RPMI7951 (cell line): ENCODE data around the gene FIGLA. TPM values are rescaled to one million over a fixed set of nuclear protein-coding genes. Genes with fewer than 3 reads are reported as not detected.
"Not testable (repeated sequence)": the region's sequence is repeated elsewhere in the genome, so short reads cannot be mapped to it uniquely, and the experiment has no call there.

ENCODE experiments used
- DNase-seq: peaks from one replicate; pipeline ENCODE4 v3.0.0-alpha.2; 2012; ENCODE audit warnings: low read depth
- total RNA-seq: library from RNA; depleted of rRNA; stranded (reverse); fragments of >200 nt; shearing (Covaris generic); gene quantifications from 2 replicates; pipeline ENCODE4 v1.2.3, GENCODE V29; 2014; rRNA removed

FIGLA gene
- total RNA-seq, 1 experiment from 2014 or later, result not detected

- no peak for DNase-seq
Measured at GRCh38 chr2:70746094-70746974, 44.1 kb downstream of the FIGLA start.

DNA sequence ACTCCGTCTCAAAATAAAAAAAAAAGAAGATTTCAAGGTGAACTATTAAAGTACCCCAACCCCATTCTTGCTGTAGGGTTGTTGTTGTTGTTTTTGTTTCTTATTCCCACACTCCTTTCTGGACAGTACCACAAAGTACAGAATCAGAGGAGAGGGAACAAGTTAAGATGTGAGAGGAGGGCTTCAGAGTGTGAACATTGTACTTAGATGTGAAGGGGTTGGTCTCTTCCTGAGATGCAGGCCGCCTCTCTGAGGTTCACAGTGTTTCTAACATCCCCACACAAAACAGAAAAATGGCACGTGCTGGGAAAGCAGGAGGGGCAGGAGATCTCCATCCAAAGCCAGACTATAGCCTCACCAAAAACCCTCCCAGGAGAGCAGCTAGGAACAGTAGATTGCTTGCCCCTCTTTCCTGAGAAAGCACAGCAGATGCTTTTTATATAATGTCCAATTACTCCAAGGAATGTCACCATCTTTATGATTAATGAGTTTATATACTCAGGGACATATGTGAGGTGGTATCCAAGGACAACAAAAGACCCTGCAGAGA, 45.1 kb downstream of the FIGLA start:
- DNase-seq, result no peak

GRCh38 chr2:70744397-70744796, 46.0 kb downstream of the FIGLA start:
- DNase-seq, result no peak

DNA sequence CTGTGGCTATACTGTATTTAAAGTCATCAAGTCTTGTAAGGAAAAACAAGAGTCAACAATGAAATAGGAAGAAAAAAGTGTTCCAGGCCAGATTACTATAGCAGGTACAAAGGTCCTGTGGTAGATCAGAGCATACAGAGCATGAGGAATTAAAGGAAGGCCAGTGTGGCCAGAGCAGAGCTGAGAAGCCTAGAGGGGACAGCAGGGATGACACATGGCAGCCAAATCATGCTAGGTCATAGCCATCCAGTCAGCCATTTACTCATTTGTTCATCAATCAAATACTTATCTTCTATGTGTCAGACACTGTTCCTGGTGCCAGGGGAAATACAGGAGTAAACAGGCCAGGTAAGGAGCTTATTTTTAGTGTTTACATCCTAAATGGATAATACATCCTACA, 46.8 kb downstream of the FIGLA start:
- DNase-seq, result no peak

GRCh38 chr2:70743068-70743467, 47.4 kb downstream of the FIGLA start:
- DNase-seq, result no peak

GRCh38 chr2:70739492-70739891, 51.0 kb downstream of the FIGLA start:
- not testable (repeated sequence) for DNase-seq

GRCh38 chr2:70738159-70738558, 52.3 kb downstream of the FIGLA start:
- no peak for DNase-seq

DNA sequence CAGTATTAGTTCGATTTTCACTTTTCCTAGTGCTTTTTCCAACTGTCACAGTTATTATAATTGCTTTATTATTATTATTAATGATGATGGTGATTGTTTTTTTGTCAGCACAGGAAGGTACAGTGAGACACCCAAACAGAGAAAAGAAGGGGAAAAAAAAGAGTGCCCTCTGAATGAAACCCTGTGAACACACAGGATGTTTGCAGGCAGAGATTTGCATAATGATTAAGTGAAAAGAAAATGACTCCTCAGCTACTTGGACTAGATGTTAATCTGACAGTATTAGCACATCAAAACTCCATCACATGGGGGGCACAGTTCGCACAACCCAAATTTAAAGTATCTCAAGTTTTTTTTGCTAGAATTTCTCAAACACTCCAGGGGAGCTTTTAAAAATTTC, 55.4 kb downstream of the FIGLA start:
- DNase-seq, result no peak

- no peak for DNase-seq
Measured at GRCh38 chr2:70733646-70734180, 56.7 kb downstream of the FIGLA start.

- no peak for DNase-seq
Measured at GRCh38 chr2:70732766-70733645, 57.4 kb downstream of the FIGLA start.

GRCh38 chr2:70730730-70731129, 59.7 kb downstream of the FIGLA start:
- DNase-seq, result no peak

DNA sequence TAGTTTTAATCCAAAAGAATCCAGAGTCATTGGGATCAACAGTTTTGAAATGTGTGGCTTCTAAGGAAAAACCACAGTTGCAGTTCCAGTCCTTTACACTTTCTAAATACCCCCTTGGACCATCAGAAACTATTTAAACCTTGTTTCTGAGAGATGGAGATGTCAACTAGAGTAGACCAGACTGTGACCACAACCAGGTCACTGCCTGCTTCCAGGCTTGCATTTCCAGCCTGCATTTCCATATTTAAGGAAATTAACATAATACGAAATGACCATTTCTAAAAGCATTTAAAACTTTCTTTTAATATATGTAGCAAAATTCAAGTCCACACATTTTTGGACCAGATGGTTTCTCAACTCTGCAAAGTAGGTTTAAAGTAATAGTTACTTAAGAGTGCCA, 60.8 kb downstream of the FIGLA start:
- no peak for DNase-seq

GRCh38 chr2:70728128-70728527, 62.3 kb downstream of the FIGLA start:
- no peak for DNase-seq

Other genes with a start within 250 kb of the FIGLA start
- gene TGFA, start 236.8 kb downstream of the FIGLA start, total RNA-seq, result 4.2 and 4.3 TPM in 2 replicates
- not detected in 2 replicates for gene ADD2, start 22.4 kb downstream of the FIGLA start, total RNA-seq
- gene CLEC4F, start 30.0 kb upstream of the FIGLA start, total RNA-seq, result not detected in 2 replicates
- gene CD207, start 45.2 kb upstream of the FIGLA start, total RNA-seq, result 0.29 TPM in 1 of 2 replicates, not detected in the other
- 3.2 and 3.4 TPM in 2 replicates for gene VAX2, start 109.9 kb upstream of the FIGLA start, total RNA-seq
- 0.68 and 2.8 TPM in 2 replicates for gene ATP6V1B1, start 145.3 kb upstream of the FIGLA start, total RNA-seq
- gene ANKRD53, start 188.0 kb upstream of the FIGLA start, total RNA-seq, result 0.20 TPM in 1 of 2 replicates, not detected in the other
- gene TEX261, start 204.2 kb upstream of the FIGLA start, total RNA-seq, result 59.6 and 61.3 TPM in 2 replicates